Smooth muscle cell (in vitro differentiated cells): ENCODE measurements around the gene SH2D6. TPM values are rescaled to one million over a fixed set of nuclear protein-coding genes. Genes with fewer than 3 reads are reported as not detected.
A peak's percentile ranks its signal among the peaks of the same experiment; 100 is the strongest.

Experiments
- DNase-seq: peaks from one replicate; lab custom pipeline; 2025; ENCODE audit not compliant: unreplicated experiment; lab: John Stamatoyannopoulos, UW
- H2AFZ ChIP-seq: fragments of 200-600 bp; sonication (generic); 2 replicates; pipeline ENCODE4 v1.6.0; 2016; ENCODE audit warnings: antibody characterized with exemption, low read depth, mild to moderate bottlenecking
- H3F3A ChIP-seq: fragments of 200-600 bp; sonication (generic); 2 replicates; pipeline ENCODE4 v1.6.0; 2017; ENCODE audit warnings: antibody characterized with exemption, low read depth
- H3K27ac ChIP-seq: fragments of 200-600 bp; sonication (generic); 2 replicates; pipeline ENCODE4 v1.5.1; 2016; ENCODE audit warnings: low read depth, mild to moderate bottlenecking
- H3K27me3 ChIP-seq: fragments of 200-600 bp; sonication (generic); 2 replicates; pipeline ENCODE4 v1.6.1; 2016; ENCODE audit warnings: low read depth, mild to moderate bottlenecking
- H3K36me3 ChIP-seq: fragments of 200-600 bp; sonication (generic); 2 replicates; pipeline ENCODE4 v1.5.1; 2016; ENCODE audit warnings: low read depth
- H3K4me1 ChIP-seq: fragments of 200-600 bp; sonication (generic); 2 replicates; pipeline ENCODE4 v1.5.1; 2016; ENCODE audit warnings: low read depth
- H3K4me2 ChIP-seq: fragments of 200-600 bp; sonication (generic); 2 replicates; pipeline ENCODE4 v1.6.0; 2016; ENCODE audit warnings: mild to moderate bottlenecking
- H3K4me3 ChIP-seq: fragments of 200-600 bp; sonication (generic); 2 replicates; pipeline ENCODE4 v1.5.1; 2016; ENCODE audit warnings: mild to moderate bottlenecking
- H3K79me2 ChIP-seq: fragments of 200-600 bp; sonication (generic); 2 replicates; pipeline ENCODE4 v1.6.0; 2016; ENCODE audit warnings: low read depth, mild to moderate bottlenecking
- H3K9ac ChIP-seq: fragments of 200-600 bp; sonication (generic); 2 replicates; pipeline ENCODE4 v1.6.0; 2016; ENCODE audit warnings: low read depth
- H3K9me3 ChIP-seq: fragments of 200-600 bp; sonication (generic); replicated peaks from 2 replicates; pipeline ENCODE4 v1.5.1; 2016; ENCODE audit warnings: low read depth
- H4K20me1 ChIP-seq: fragments of 200-600 bp; sonication (generic); 2 replicates; pipeline ENCODE4 v1.6.0; 2016; ENCODE audit warnings: low read depth
- WGBS: methylation state at CpG from one replicate; pipeline ENCODE4 v1.1.7; 2016; ENCODE audit warnings: low lambda C conversion rate; 5-methylcytosine and 5-hydroxymethylcytosine counted together
- polyA plus RNA-seq: library from polyadenylated mRNA; unstranded; fragments of >200 nt; fragmentation: Nextera tagmentation; extraction: Ambion mirVana; gene quantifications from 2 replicates; pipeline ENCODE4 v1.2.1, GENCODE V29; 2016
- total RNA-seq: library from RNA; depleted of rRNA; stranded (reverse); fragments of >200 nt; gene quantifications from 2 replicates; pipeline ENCODE4 v1.2.3, GENCODE V29; 2014
- TF ChIP-seq, protein P1 (sequence below): fragments of 200-600 bp; sonication (generic); IDR thresholded peaks from 2 replicates; pipeline ENCODE4 v1.5.1; 2017; ENCODE audit warnings: borderline replicate concordance, mild to moderate bottlenecking, antibody characterized with exemption; ENCODE audit not compliant: insufficient read depth, poor library complexity, severe bottlenecking

The SH2D6 gene
- total and polyA plus RNA-seq, 2 experiments from 2014 or later, result not detected

DNA sequence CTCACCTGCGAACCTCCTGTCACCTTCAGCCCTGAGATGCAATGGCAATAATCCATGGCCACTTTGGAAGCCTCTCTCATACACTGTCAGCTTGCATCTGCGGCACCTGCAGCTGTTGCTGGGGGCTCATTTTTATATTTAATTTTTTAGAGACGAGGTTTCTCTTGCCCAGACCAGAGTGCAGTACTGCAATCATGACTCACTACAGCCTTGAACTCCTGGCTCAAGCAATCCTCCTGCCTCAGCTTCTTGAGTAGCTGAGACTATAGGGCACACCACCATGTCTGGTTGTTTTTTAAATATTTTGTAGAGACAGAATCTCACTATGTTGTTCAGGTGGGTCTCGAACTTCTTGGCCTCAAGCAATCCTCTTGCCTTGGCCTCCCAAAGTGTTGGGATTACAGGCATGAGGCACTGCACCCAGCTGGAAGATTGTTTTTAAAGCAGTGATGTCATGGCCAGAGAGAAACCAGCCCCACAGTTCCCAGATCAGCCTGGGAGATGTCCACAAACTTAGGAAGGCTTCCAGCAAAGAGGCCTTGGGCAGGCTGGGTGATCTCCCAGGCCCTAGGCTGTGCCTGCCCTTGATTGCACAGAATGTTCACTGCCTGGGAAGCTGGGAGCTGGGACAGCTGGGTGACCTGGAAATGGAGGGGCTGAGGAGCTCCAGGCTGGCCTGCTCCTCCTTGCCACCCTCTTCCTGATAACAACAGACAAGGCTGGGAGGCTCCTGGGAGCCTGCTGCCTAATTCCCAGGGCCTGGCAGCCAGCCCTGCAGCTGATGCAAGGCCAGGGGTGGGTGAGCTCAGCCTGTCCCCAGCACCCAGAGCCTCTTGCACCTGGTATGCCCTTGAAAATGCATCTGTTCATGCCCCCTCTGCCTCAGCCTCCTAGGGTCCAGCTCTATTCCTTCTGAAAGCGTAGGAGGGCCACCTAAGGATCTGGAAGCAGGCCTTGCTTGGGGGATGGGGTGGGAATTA, 27.1 kb downstream of the SH2D6 start:
- Histone ChIP-seq H3K4me3 (no peak overlapping the region), H3K79me2 (no peaks in the 10 kb centered on the region), H3K9me3 (no peaks in the 10 kb centered on the region), H3K4me2 (peak overlapping the region; percentile 9), H3K27me3 (no peaks in the 10 kb centered on the region), H4K20me1 (no peaks in the 10 kb centered on the region), H3K36me3 (no peaks in the 10 kb centered on the region), H3K9ac (no peak overlapping the region), H3K4me1 (no peaks in the 10 kb centered on the region), H3K27ac (peak overlapping the region; percentile 60), H3F3A (no peaks in the 10 kb centered on the region), H2AFZ (peak overlapping the region; percentile 32)
- TF ChIP-seq, protein P1, sequence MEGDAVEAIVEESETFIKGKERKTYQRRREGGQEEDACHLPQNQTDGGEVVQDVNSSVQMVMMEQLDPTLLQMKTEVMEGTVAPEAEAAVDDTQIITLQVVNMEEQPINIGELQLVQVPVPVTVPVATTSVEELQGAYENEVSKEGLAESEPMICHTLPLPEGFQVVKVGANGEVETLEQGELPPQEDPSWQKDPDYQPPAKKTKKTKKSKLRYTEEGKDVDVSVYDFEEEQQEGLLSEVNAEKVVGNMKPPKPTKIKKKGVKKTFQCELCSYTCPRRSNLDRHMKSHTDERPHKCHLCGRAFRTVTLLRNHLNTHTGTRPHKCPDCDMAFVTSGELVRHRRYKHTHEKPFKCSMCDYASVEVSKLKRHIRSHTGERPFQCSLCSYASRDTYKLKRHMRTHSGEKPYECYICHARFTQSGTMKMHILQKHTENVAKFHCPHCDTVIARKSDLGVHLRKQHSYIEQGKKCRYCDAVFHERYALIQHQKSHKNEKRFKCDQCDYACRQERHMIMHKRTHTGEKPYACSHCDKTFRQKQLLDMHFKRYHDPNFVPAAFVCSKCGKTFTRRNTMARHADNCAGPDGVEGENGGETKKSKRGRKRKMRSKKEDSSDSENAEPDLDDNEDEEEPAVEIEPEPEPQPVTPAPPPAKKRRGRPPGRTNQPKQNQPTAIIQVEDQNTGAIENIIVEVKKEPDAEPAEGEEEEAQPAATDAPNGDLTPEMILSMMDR, result no peak
- no peak for DNase-seq
- WGBS, result 82% methylated on average over 5 of the region's 5 CpGs

DNA sequence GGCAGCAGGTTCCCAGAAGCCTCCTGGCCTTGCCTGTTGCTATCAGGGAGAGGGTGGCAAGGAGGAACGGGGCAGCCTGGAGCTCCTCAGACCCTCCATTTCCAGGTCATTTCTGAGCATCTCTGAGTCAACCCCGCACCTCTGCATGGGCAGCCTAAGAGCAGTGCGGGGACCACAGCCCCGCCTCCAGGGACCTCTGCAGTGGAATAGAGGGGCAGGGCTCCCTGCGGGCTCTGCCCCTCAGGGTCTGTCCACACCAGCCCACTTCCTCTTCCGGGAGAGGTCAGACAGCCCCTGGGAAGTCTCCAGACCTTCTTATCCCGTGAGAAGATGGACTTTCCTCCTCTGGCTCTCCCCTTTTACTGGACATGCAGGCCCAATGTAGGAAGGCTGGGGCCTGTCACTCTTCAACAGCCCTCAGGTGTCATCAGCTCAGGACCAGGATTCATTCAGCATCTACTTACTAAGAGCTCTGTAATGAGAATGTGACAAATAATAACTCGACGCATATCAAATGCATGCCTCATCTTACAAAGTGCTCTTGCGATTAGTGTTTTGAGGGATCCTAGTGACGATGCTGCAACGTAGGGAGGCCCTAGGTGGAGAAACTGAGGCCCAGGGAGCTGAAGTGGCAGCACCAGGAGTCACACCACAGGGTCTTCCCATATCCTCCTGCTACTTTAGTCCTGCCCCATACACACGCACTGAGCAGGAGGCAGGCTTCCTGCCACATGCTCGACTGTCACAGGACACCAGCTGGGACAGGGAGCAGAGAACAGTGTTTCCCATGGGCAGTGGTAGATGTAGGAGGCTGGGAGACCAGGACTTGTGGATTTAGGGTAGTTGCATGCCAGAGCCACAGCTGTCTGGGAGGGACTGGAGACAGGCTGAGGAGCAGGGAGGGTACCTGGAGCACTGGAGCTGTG, 28.0 kb downstream of the SH2D6 start:
- Histone ChIP-seq H3K4me2 (no peak overlapping the region), H3K4me3 (no peak overlapping the region), H3K27ac (no peak overlapping the region), H3K27me3 (no peaks in the 10 kb centered on the region), H3K36me3 (no peaks in the 10 kb centered on the region), H4K20me1 (no peaks in the 10 kb centered on the region), H3F3A (no peaks in the 10 kb centered on the region), H3K79me2 (no peaks in the 10 kb centered on the region), H3K9ac (no peak overlapping the region), H3K9me3 (no peaks in the 10 kb centered on the region), H3K4me1 (no peaks in the 10 kb centered on the region), H2AFZ (no peak overlapping the region)
- DNase-seq, result no peak
- TF ChIP-seq, protein P1, result no peak
- WGBS, result 73% methylated on average over 14 of the region's 14 CpGs

DNA sequence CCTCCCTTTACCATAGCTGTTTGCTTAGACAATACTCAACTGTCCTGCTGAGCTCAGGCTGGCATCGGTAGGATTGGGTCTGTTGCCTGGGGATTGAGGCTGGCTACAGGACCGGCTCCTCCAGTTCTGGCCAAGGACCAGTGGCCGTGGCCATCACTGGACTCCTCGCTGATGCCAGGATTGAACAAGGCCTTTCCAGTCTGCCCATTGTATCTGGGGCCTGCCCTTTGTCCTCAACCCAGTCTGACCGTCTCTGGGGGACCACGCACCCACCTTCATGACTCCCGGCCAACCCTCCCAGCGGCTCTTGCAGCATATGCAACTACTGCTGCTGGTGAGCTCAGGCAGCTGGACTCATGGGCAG, 28.7 kb downstream of the SH2D6 start:
- Histone ChIP-seq H4K20me1 (no peaks in the 10 kb centered on the region), H3F3A (no peaks in the 10 kb centered on the region), H3K27ac (no peak overlapping the region), H3K4me2 (no peak overlapping the region), H2AFZ (no peak overlapping the region), H3K4me3 (no peak overlapping the region), H3K36me3 (no peaks in the 10 kb centered on the region), H3K9me3 (no peaks in the 10 kb centered on the region), H3K27me3 (no peaks in the 10 kb centered on the region), H3K9ac (no peak overlapping the region), H3K4me1 (no peaks in the 10 kb centered on the region), H3K79me2 (no peaks in the 10 kb centered on the region)
- TF ChIP-seq, protein P1, result no peak
- WGBS, result 92% methylated on average over 8 of the region's 8 CpGs
- no peak for DNase-seq
